NT2/D1 (cell line): ENCODE data around the gene PNMA6F.

Source experiments
- DNase-seq: peaks from one replicate; pipeline ENCODE4 v3.0.0-alpha.2; 2011; ENCODE audit warnings: low read depth, low spot score
- H3K27me3 ChIP-seq: 2 replicates; pipeline ENCODE4 v1.6.0; 2011; ENCODE audit warnings: mild to moderate bottlenecking; ENCODE audit not compliant: insufficient read length, insufficient read depth
- H3K36me3 ChIP-seq: 2 replicates; pipeline ENCODE4 v1.6.1; 2011; ENCODE audit warnings: mild to moderate bottlenecking, low read length, mixed read lengths; ENCODE audit not compliant: insufficient read depth, insufficient read length
- H3K4me1 ChIP-seq: 2 replicates; pipeline ENCODE4 v1.5.1; 2011; ENCODE audit not compliant: insufficient read depth, insufficient read length
- H3K4me3 ChIP-seq: 2 replicates; pipeline ENCODE4 v1.5.1; 2011; ENCODE audit warnings: low read depth; ENCODE audit not compliant: insufficient read length
- H3K9ac ChIP-seq: 2 replicates; pipeline ENCODE4 v1.6.0; 2011; ENCODE audit warnings: low read depth; ENCODE audit not compliant: insufficient read length
- H3K9me3 ChIP-seq: 2 replicates; pipeline ENCODE4 v1.5.1; 2011; ENCODE audit warnings: mild to moderate bottlenecking, low read length; ENCODE audit not compliant: insufficient read depth
- SUZ12 ChIP-seq: IDR thresholded peaks from 2 replicates; pipeline ENCODE4 v1.6.1; 2011; ENCODE audit not compliant: insufficient read length, insufficient read depth; ENCODE audit errors: extremely low read depth
- YY1 ChIP-seq: IDR thresholded peaks from 2 replicates; pipeline ENCODE4 v1.6.1; 2011; ENCODE audit not compliant: insufficient read length, insufficient read depth
- ZNF274 ChIP-seq: IDR thresholded peaks from 2 replicates; pipeline ENCODE4 v1.6.1; 2011; ENCODE audit warnings: mild to moderate bottlenecking, low read depth, low read length

The PNMA6F gene

DNA sequence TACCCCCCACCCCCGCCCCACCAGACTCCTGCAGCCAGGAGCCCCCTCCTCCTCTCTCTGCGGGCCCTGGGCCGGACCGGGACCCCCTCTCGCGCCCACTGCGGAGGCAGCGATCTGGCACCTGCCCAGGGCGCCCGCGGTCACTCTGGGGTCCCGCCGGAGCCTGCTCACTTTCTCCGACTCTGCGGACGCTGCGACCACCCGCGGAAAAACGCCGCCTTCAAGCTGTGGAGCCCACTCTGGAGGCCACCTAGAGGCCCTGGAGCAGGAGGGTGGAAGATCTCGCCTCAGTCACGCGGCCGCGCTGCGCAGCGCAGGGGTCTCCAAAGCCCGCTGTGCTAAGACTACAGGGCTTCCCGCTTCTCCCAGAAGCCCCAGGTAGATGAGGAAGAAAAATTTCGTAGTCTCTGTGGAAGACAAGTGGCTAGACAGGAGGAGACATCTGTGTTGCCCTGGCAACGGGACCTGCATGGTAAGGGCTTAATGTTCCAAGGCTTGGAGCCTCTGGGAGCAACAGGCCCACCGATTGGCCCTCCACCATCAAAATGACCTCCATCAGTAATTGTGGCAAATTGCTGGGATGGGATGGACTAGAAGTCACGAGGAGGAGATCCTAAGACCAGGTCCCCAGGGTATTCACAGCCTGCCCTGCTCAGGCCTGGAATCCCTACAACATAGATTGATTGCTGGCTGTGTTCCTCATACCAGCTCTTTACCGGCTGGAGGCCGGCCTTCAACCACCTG, at the start of gene PNMA6F:
Gene PNMA6F (minus strand): TSS at position 387 of the 744 bp plus-strand sequence. CDS start 1,093 bp downstream, outside the sequence.
- no peaks in the 10 kb centered on the region for H3K36me3 ChIP-seq
- H3K27me3 ChIP-seq: no peaks in the 10 kb centered on the region
- DNase-seq: no peak
- no peak within 1 kb of the TSS for H3K4me3 ChIP-seq
- TF ChIP-seq YY1 (no peak), SUZ12 (no peak), ZNF274 (no peak)
- H3K4me1 ChIP-seq: no peaks in the 10 kb centered on the region
- no peak within 1 kb of the TSS for H3K9ac ChIP-seq
- no peaks in the 10 kb centered on the region for H3K9me3 ChIP-seq

DNA sequence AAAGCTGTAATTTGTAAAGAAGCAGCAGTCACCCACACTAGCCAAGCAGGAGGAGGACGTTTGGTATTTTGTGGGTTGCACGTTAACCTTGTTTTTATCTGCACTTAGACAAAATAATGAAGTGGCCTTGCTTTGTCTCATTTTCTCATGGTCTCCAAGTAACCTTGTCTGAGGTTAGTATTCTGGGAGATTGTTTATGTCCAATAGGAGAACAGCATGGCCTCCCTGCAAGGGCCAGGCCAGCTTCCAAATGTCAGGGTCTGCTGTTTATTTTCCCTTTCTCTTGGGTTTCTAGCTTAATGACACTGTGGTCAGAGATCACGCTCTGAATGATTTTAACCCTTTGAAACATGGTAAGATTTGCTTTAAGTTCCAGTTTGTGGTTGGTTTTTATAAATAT, 49.7 kb upstream of the PNMA6F start:
- Histone ChIP-seq H3K4me3 (no peak overlapping the region), H3K36me3 (no peaks in the 10 kb centered on the region), H3K4me1 (no peaks in the 10 kb centered on the region), H3K9me3 (no peaks in the 10 kb centered on the region), H3K9ac (no peak overlapping the region), H3K27me3 (no peaks in the 10 kb centered on the region)
- no peak for DNase-seq
- TF ChIP-seq SUZ12 (no peak), YY1 (no peak), ZNF274 (no peak)

DNA sequence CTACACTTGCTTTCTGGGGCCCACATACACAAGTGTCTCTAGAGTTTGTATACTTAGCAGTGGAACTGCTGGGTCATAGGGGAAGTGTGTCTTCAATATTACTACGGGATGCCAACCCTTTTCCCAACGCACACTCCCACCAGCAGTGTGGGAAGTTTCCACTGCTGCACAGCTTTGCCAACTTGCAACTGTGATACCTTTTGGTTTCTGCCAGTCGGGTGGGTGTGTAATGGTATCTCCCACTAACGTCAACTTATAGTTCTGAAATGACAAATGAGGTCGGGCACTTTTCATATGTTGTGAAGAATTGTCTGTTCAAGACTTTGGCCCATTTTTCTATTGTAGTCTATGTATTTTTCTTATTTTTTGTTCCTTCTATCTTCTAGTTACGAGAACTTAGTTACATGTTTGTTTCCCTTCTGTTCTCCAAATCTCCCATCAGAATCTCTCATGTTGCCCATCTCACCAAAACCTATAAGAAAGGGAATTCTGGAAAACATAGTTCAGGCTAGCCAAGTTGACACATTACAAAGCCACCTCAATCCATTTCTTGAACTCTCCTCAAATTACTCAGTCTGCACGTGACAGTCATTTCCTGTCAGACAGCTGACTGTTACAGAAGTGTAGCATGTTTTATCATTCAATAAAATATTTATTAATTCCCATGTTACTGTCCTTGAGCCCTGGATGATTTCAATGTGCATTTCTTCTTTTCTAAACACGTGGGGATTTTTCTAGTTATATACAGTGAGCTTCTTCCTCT, 48.9 kb upstream of the PNMA6F start:
- no peak for DNase-seq
- TF ChIP-seq ZNF274: no peak
- TF ChIP-seq SUZ12: no peak
- no peak overlapping the region for H3K9ac ChIP-seq
- H3K4me1 ChIP-seq: no peaks in the 10 kb centered on the region
- H3K9me3 ChIP-seq: no peaks in the 10 kb centered on the region
- no peak overlapping the region for H3K4me3 ChIP-seq
- no peaks in the 10 kb centered on the region for H3K27me3 ChIP-seq
- no peaks in the 10 kb centered on the region for H3K36me3 ChIP-seq

DNA sequence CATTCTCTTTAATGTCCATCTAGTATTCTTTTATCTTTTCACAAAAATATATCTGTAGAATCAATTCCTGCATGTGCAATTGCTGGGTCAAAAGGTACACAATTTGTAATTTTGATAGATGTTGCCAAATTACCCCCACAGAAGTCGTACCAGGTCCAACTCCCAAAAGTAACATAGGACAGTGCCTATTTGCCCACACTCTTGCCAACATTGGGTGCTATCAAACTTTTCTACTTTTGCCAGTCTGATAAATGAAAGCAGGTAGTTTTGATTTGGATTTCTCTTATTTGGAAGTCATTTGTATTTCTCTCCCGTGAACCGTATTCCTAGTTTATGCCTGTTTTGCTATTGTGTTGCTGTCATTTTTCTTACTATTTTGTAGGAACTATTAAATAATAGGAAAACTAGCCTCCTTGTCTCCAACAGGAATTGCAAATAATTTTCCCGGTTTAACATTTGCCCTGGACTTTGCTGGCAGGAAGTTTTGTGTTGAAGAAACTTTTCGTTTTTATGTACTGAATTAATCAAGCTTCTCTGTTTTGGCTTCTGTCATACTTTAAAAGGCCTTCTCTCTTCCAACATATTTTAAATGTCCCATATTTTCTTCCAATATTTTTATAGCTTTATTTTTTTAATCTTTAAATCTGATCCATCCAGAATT, 45.4 kb upstream of the PNMA6F start:
- no peak for DNase-seq
- H3K9ac ChIP-seq: no peak overlapping the region
- H3K4me1 ChIP-seq: no peaks in the 10 kb centered on the region
- H3K4me3 ChIP-seq: no peak overlapping the region
- H3K36me3 ChIP-seq: no peaks in the 10 kb centered on the region
- no peaks in the 10 kb centered on the region for H3K9me3 ChIP-seq
- H3K27me3 ChIP-seq: no peaks in the 10 kb centered on the region
- TF ChIP-seq YY1 (no peak), ZNF274 (no peak)

DNA sequence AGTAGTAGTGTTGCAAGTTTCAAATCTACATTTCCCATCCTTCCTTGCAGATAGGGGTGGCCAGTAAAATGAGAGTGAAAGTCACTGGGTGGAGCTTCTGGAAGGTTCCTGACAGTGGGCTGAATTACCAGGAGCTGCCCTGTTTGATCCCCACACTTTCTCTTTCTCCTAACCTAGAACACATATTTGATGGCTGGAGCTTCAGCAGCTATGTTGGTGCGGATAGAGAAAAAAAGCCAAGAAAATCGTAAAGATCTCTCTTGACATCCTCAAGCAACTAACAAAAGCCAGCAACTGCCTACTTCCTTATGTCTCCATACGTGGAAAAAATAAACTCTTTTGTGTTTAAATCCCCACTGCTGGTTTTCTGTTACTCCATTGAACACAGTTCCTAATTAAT, 44.6 kb upstream of the PNMA6F start:
- H3K9ac ChIP-seq: no peak overlapping the region
- TF ChIP-seq SUZ12 (no peak), YY1 (no peak), ZNF274 (no peak)

DNA sequence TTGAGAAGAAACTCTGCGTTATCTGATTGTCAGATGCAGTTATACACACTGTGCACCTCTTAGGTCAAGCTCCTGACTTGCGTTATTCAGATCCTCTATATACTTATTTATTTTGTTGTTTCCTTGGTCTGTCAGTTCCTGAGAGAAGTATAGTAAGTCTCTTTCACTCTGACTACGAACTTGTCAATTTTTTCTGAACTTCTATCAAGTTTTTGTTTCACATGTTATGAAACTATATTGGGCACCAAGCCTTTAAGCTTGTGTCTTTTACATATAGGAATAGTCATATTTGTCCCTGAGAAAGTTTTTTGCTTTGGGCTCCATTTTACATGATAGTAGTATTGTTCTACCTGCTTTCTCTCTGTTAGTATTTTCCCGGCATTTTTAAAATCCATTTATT, 44.1 kb upstream of the PNMA6F start:
- no peaks in the 10 kb centered on the region for H3K36me3 ChIP-seq
- no peak overlapping the region for H3K4me3 ChIP-seq
- H3K4me1 ChIP-seq: no peaks in the 10 kb centered on the region
- TF ChIP-seq SUZ12: no peak
- TF ChIP-seq ZNF274: no peak
- no peaks in the 10 kb centered on the region for H3K27me3 ChIP-seq
- H3K9me3 ChIP-seq: no peaks in the 10 kb centered on the region
- H3K9ac ChIP-seq: no peak overlapping the region
- DNase-seq: no peak

More for the DNA sequence above, 44.6 kb upstream of the PNMA6F start:
- Histone ChIP-seq H3K36me3 (no peaks in the 10 kb centered on the region), H3K9me3 (no peaks in the 10 kb centered on the region), H3K4me3 (no peak overlapping the region), H3K4me1 (no peaks in the 10 kb centered on the region), H3K27me3 (no peaks in the 10 kb centered on the region)
- DNase-seq: no peak

DNA sequence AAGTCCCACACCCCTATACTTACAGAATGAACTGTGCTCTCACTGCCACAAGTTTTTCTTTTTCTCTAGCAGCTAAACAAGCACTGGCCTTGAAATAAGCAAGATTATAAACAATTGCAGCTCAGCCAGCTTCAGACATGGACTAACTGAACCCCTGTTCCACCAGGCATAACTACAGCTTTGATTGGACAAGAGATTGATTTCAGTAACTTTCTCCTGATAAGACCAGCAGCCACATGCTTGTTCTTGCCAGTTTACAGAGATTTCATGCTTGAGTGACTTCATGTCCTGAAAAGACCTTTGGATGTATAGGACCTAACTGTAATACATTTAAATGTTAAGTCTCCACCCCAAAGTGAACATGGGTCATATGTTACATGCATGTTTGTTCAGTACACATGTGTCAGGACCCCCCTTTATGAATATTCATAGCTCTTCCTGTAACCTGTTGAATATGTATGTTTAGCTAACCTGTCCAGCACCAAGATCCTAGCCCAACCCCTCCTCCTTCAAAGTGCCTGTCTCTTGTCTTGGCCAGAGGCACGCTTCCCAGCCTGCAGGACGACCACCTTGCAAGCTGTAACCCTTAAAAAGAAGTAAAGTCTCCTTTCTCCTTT, 40.3 kb upstream of the PNMA6F start:
- Histone ChIP-seq H3K36me3 (no peaks in the 10 kb centered on the region), H3K4me3 (no peak overlapping the region), H3K4me1 (no peaks in the 10 kb centered on the region), H3K9me3 (peaks cover 7% of the 10 kb centered on the region; the same call in 1 of the 2 replicates), H3K9ac (no peak overlapping the region), H3K27me3 (no peaks in the 10 kb centered on the region)
- TF ChIP-seq YY1: no peak
- TF ChIP-seq ZNF274: no peak
- TF ChIP-seq SUZ12: no peak
- DNase-seq: no peak
